Lung (tissue), 12 donors: Measurements from ENCODE around the gene CHST11. TPM values are rescaled to one million over a fixed set of nuclear protein-coding genes. Genes with fewer than 3 reads are reported as not detected.

Experiments used
- ATAC-seq: fragments of 200-7000 bp; cut with Tn5 transposase; one replicate; pipeline ENCODE4 v1.9.1; 2020; ENCODE audit warnings: moderate number of reproducible peaks; ENCODE audit not compliant: insufficient read depth, low FRiP score
- DNase-seq, 3 donors: peaks; one replicate each; pipeline ENCODE4 v3.0.0-alpha.2; 2013 to 2017
- H3K27ac ChIP-seq, 2 donors: one replicate each; pipeline ENCODE4 v1.5.1; 2013; ENCODE audit warnings: mild to moderate bottlenecking in 2 of 2, moderate library complexity in 2 of 2, control low read depth in 1 of 2, inconsistent platforms in 1 of 2, low read depth in 1 of 2, low read length in 1 of 2
- H3K27me3 ChIP-seq, 3 donors: one replicate each; pipeline ENCODE4 v1.5.1; 2013; ENCODE audit warnings: low read length in 2 of 3; ENCODE audit not compliant: control insufficient read depth in 3 of 3, insufficient read depth in 3 of 3
- H3K36me3 ChIP-seq, 4 donors: one replicate each; pipeline ENCODE4 v1.5.1; 2013; ENCODE audit warnings: low read length in 4 of 4, mild to moderate bottlenecking in 1 of 4, moderate library complexity in 1 of 4; ENCODE audit not compliant: control insufficient read depth in 4 of 4, insufficient read depth in 4 of 4
- H3K4me1 ChIP-seq, 5 donors: one replicate each; pipeline ENCODE4 v1.5.1; 2013; ENCODE audit warnings: low read length in 5 of 5, mild to moderate bottlenecking in 2 of 5, moderate library complexity in 1 of 5; ENCODE audit not compliant: control insufficient read depth in 5 of 5, insufficient read depth in 5 of 5
- H3K4me3 ChIP-seq: one replicate; pipeline ENCODE4 v1.5.1; 2013; ENCODE audit warnings: mild to moderate bottlenecking, control low read depth, moderate library complexity
- H3K9ac ChIP-seq, 2 donors: one replicate each; pipeline ENCODE4 v1.5.1; 2013; ENCODE audit warnings: low read length in 2 of 2, control low read depth in 1 of 2; ENCODE audit not compliant: insufficient read depth in 1 of 2
- H3K9me3 ChIP-seq, 4 donors: one replicate each; pipeline ENCODE4 v1.5.1; 2013; ENCODE audit warnings: low read length in 3 of 4, mild to moderate bottlenecking in 1 of 4, moderate library complexity in 1 of 4; ENCODE audit not compliant: control insufficient read depth in 4 of 4, insufficient read depth in 3 of 4
- CTCF ChIP-seq: IDR thresholded peaks from 2 replicates; pipeline ENCODE4 v1.5.1; 2012; ENCODE audit warnings: mild to moderate bottlenecking; ENCODE audit errors: control extremely low read depth, extremely low read depth
- WGBS, 2 donors: extraction: QIAGEN DNeasy Blood & Tissue Kit; methylation state at CpG; one replicate each; pipeline ENCODE4 v1.1.7; 2013; 5-methylcytosine and 5-hydroxymethylcytosine counted together
- polyA plus RNA-seq, 2 donors: library from polyadenylated mRNA; stranded (reverse); fragments of 200-250 nt; gene quantifications; one replicate each; pipeline ENCODE4 v1.2.1, GENCODE V29; 2013
- total RNA-seq, 2 donors: library from RNA; depleted of rRNA in 1 of 2; stranded (reverse); fragments of >200 nt in 1 of 2; gene quantifications; one replicate each; pipeline ENCODE4 v1.2.1, GENCODE V29; 2014 to 2021
- donor health status: control.
- donor health status: control.
- donor health status: Bipolar disorder and iron deficiency.
- donor health status: healthy.
- donor health status: DM: yes; HTN: yes; CAD: no.

CHST11 gene
- total and polyA plus RNA-seq, 4 donors, result 9.0 to 63.2 (median 27.7) TPM

- Histone ChIP-seq H3K27me3 (peaks cover 0 to 8% (median 6%) of the 10 kb centered on the region in 3 donors), H3K9me3 (peaks cover 0 to 4% (median 0%) of the 10 kb centered on the region in 4 donors), H3K9ac (no peak overlapping the region), H3K4me1 (peaks cover 0 to 21% (median 0%) of the 10 kb centered on the region in 5 donors), H3K27ac (no peak overlapping the region), H3K36me3 (no peaks in the 10 kb centered on the region), H3K4me3 (no peak overlapping the region)
- TF ChIP-seq CTCF, result no peak
- 98 to 100% methylated on average over 1 of the region's 1 CpG for WGBS, 2 donors
- ATAC-seq, result no peak
- DNase-seq, result no peak
These were observed 1.8 kb upstream of the CHST11 start for GRCh38 chr12:104454997-104455396.

- WGBS, 2 donors, result 37 to 39% methylated on average over 9 of the region's 9 CpGs
- no peak for DNase-seq
- TF ChIP-seq CTCF, result no peak
These were observed 951 bp upstream of the CHST11 start for GRCh38 chr12:104455578-104456416.

GRCh38 chr12:104456950-104457745 is 400 bp downstream of the CHST11 start:
- WGBS, 2 donors, result 0 to 1% methylated on average over 67 to 71 of the region's 71 CpGs
- DNase-seq (peak; percentile 74 to 83 (median 80)), ATAC-seq (peak; percentile 38)
- Histone ChIP-seq H3K27me3 (peaks cover 0 to 8% (median 6%) of the 10 kb centered on the region in 3 donors), H3K9ac (peak overlapping the region in 1 of 2 donors; percentile 71), H3K27ac (peak overlapping the region; percentile 37 to 84), H3K36me3 (no peaks in the 10 kb centered on the region), H3K4me1 (peaks cover 0 to 21% (median 0%) of the 10 kb centered on the region in 5 donors), H3K4me3 (peak overlapping the region; percentile 81), H3K9me3 (no peaks in the 10 kb centered on the region)
- TF ChIP-seq CTCF, result peak; percentile 29

More at GRCh38 chr12:104455578-104456416, 951 bp upstream of the CHST11 start:
- Histone ChIP-seq H3K4me1 (peaks cover 0 to 21% (median 0%) of the 10 kb centered on the region in 5 donors), H3K36me3 (no peaks in the 10 kb centered on the region), H3K9me3 (peaks cover 0 to 2% (median 0%) of the 10 kb centered on the region in 4 donors), H3K27ac (no peak overlapping the region), H3K9ac (peak overlapping the region; percentile 56 to 69), H3K27me3 (peaks cover 0 to 8% (median 6%) of the 10 kb centered on the region in 3 donors), H3K4me3 (peak overlapping the region; percentile 81)
- ATAC-seq, result no peak
